SK-N-MC (cell line): ENCODE measurements around the gene TEX52.

Experiments
- DNase-seq: peaks from one replicate; pipeline ENCODE4 v3.0.0-alpha.2; 2011; ENCODE audit warnings: low read depth, low spot score
- H3K27ac ChIP-seq: fragments of 200-600 bp; sonication (generic); 2 replicates; pipeline ENCODE4 v1.5.1; 2016; ENCODE audit warnings: mixed run types
- H3K36me3 ChIP-seq: fragments of 200-600 bp; sonication (generic); 2 replicates; pipeline ENCODE4 v1.6.1; 2017; ENCODE audit warnings: antibody characterized with exemption, low read length, mixed read lengths; ENCODE audit not compliant: insufficient read depth
- H3K4me3 ChIP-seq: fragments of 200-600 bp; sonication (generic); 2 replicates; pipeline ENCODE4 v1.5.1; 2016
- H3K9ac ChIP-seq: fragments of 200-600 bp; sonication (generic); 2 replicates; pipeline ENCODE4 v1.8.0; 2017; ENCODE audit warnings: mixed run types, mixed read lengths; ENCODE audit not compliant: insufficient read length
- H3K9me3 ChIP-seq: fragments of 200-600 bp; sonication (generic); 2 replicates; pipeline ENCODE4 v1.6.1; 2017; ENCODE audit warnings: low read depth, mild to moderate bottlenecking, antibody characterized with exemption, low read length, moderate library complexity, mixed read lengths
- EZH2 ChIP-seq: fragments of 200-600 bp; sonication (generic); IDR thresholded peaks from one replicate; pipeline ENCODE4 v1.6.1; 2017; ENCODE audit warnings: antibody characterized with exemption
- FOXP2 ChIP-seq: optimal IDR thresholded peaks from 2 replicates; pipeline ENCODE3; 2011; ENCODE audit warnings: mild to moderate bottlenecking, moderate library complexity; ENCODE audit not compliant: insufficient read depth; ENCODE audit errors: extremely low read length, control extremely low read depth
- POLR2AphosphoS5 ChIP-seq: IDR thresholded peaks from 2 replicates; pipeline ENCODE4 v1.6.1; 2012; ENCODE audit warnings: mild to moderate bottlenecking, low read depth, low read length, borderline replicate concordance

TEX52 gene

DNA sequence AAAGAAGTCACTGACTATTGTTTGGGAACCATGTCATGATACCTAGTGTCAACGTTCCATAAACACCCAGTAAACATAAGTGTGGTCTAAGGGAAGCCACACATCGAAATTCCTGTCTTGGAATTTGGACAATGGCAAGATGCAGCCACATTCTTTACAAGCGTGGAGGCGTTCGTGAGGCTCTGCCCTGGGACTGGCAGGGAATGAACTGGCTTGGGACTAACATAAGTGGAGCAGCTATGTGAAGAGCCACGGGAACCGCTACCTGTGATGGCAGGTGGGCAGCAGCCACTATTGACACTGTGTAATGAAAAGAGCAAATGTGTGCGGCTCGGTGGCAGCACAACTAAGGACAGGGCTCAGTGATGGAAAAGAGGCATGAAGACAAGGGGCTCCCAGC lies 12.1 kb downstream of the TEX52 start:
- DNase-seq: no peak
- Histone ChIP-seq H3K9me3 (no peaks in the 10 kb centered on the region), H3K27ac (no peak overlapping the region), H3K4me3 (no peak overlapping the region), H3K9ac (no peak overlapping the region), H3K36me3 (no peaks in the 10 kb centered on the region)
- TF ChIP-seq EZH2: no peak
- no peak for TF ChIP-seq POLR2AphosphoS5
- no peak for TF ChIP-seq FOXP2

DNA sequence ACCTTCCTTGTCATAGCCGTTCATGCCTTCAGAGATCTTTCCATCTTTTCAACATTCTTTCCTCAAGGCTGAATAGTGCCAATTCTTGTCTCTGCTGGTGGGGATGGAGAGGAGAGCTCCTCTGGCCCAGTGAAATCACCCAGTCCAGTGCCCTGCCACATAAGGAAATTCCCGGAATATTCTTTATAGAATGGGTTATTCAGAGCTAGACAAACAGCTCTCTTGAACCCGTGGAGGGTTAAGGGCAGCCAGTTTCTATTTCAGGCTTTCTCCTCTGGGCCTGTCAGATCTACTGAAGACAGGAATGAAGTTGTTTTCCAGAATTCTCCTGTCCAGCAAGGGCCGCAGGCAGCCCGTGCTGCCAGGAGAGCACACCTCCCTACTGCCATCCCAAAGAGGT lies 13.9 kb downstream of the TEX52 start:
- no peak for TF ChIP-seq FOXP2
- Histone ChIP-seq H3K9me3 (no peaks in the 10 kb centered on the region), H3K36me3 (no peaks in the 10 kb centered on the region), H3K4me3 (no peak overlapping the region), H3K27ac (no peak overlapping the region), H3K9ac (no peak overlapping the region)
- DNase-seq: no peak

DNA sequence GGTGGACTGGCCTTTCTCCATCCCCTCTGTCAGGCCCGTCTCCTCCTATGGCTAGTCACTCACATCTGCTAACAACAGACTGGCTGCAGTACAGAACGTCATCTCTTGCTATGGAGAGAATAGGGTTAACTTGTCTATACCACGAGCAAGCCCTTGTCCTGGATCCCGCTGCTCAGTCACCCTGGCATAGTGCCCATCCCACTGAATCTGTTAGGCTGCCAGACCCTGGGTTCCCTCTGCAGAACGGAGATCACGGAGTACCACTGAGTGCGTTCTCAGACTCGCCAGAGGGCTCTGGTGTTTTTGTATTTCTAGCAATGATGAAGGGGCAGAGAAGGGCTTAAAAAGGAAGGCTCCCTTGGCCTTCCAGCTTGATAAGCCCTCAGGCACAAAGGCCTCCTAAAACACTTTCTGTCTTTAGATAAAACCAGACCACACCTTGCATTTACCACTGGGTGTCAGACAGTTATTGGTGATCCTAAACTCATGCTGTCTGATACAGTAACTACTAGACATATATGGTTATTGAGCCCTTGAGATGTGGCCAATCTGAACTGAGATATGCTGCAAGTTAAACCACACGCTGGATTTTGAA lies 15.7 kb downstream of the TEX52 start:
- no peak overlapping the region for H3K4me3 ChIP-seq
- no peak overlapping the region for H3K27ac ChIP-seq
- no peaks in the 10 kb centered on the region for H3K9me3 ChIP-seq
- no peaks in the 10 kb centered on the region for H3K36me3 ChIP-seq
- DNase-seq: no peak
- H3K9ac ChIP-seq: no peak overlapping the region
- no peak for TF ChIP-seq EZH2
- no peak for TF ChIP-seq POLR2AphosphoS5
- TF ChIP-seq FOXP2: no peak

DNA sequence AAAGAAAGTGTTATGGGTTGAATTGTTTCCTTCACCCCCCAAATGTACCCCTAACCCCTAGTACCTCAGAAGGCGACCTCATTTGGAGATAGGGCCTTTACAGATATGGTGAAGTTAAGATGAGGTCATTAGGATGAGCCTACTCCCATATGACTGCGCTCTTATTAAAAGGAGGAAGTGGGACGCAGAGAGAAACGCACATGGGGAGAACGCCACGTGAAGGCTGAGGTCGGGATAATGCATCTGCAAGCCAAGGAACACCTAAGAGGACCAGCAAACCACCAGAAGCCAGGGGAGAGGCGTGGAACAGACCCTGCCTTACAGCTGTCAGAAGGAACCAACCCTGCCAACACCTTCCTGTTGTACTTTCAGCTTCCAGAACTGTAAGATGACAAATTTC lies 20.3 kb downstream of the TEX52 start:
- TF ChIP-seq POLR2AphosphoS5 (no peak), FOXP2 (no peak), EZH2 (no peak)
- no peaks in the 10 kb centered on the region for H3K36me3 ChIP-seq
- no peak overlapping the region for H3K4me3 ChIP-seq
- no peak for DNase-seq
- H3K9me3 ChIP-seq: no peaks in the 10 kb centered on the region
- H3K27ac ChIP-seq: no peak overlapping the region
- H3K9ac ChIP-seq: no peak overlapping the region

DNA sequence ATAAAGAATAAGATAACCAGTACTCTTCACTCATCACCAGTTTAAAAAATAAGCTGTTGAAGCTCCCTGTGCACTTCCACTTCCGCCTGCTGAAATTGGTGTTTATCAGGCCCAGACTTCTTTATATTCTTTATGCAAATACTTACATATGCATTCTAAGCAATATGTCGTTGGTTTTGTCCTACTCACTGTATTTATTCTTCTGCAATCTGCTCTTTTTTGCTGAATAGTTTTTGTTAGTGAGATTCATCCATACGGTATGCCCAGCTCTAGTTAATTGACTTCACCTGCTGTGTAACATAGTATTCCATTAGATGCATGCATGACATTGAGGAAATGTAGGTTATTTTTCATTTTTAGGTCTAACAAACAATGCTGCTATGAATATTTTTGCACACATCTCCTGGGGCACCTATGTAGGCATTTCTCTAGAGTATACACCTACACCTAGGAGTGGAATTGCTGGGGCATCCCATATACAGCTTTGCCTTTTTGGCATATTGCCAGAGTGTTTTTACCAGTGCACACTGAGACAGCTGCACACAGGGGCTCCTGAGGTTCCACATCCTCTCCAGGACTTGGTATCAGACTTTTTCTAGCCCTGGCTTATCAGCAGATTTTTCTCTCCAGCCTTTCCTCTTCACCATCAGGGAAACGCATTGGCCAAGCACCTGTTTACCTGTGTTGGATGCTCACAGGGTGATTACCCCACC lies 21.0 kb downstream of the TEX52 start:
- Histone ChIP-seq H3K36me3 (no peaks in the 10 kb centered on the region), H3K4me3 (no peak overlapping the region), H3K9ac (no peak overlapping the region), H3K9me3 (no peaks in the 10 kb centered on the region), H3K27ac (no peak overlapping the region)
- no peak for DNase-seq
- TF ChIP-seq EZH2 (no peak), FOXP2 (no peak), POLR2AphosphoS5 (no peak)

DNA sequence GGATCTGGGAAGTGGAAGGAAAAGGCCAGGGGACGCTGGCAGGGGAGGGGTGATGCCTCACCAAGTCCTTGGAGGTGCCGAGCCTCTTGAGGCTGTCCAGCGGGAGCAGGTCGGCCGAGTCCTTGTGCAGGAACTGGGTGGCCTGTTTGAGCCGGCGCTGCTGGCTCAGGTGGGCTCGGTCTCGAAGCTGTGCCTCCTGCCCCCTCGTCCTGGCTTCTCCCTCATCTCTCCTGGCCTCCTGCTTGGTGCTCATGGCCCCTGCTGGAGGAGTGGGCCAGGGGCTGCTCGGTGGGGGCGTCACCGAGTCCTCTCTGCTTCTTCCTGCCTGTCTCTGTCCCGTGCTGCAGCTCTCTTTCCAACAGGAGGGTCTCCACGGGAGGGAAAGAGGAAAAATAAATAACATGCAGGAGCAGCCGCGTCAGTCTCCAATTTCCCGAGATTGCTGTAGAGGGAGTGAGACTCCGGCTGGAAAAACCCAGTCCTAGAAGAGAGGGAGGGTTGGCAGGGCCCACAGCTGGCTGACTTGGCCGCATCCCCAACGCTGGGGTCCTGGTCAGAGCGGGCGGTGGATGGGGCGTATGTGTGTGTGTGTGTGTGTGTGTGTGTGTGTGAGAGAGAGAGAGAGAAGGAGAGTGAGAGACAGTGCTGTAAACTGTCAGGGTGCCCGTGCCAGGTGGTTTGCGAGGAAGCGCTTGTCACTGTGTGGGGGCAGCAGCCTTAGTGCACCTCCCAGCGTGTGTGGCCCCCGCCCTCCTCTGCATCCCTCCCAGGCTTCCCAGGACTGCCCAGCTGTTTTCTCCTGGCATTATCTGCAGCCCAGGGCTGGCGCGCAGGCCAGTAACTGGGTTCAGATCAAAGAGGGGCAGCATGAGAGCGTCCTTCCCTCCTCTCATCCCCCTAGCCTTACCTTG lies 22.0 kb downstream of the TEX52 start, which contains the start of gene NRIP2:
NRIP2 (minus strand) TSS at position 455 of the 911 bp plus-strand sequence; CDS start at position 403, 52 bp downstream.
- no peak within 1 kb of the TSS for H3K4me3 ChIP-seq
- no peaks in the 10 kb centered on the region for H3K36me3 ChIP-seq
- H3K27ac ChIP-seq: no peak within 1 kb of the TSS
- no peak for DNase-seq
- no peak within 1 kb of the TSS for H3K9ac ChIP-seq
- TF ChIP-seq FOXP2: no peak
- TF ChIP-seq EZH2: no peak
- no peak for TF ChIP-seq POLR2AphosphoS5
- H3K9me3 ChIP-seq: no peaks in the 10 kb centered on the region

DNA sequence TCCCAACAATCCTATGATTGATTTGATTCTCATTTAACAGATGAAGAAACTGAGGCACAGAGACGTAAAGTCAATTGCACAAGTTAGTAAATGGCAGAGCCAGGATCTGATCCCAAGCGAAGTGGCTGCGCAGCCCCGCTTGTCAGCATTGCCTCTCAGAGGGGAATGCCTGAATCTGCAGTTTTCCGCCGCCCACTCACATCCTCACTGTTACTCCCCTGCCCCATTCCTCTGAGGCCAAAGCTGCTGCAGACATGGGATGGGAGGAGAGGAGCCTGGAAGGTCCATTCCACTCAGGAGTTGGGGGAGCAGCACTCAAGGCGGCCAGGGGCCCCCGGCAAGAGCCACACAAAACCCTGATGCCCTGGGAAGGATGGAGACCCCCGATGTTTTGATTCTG lies 23.0 kb downstream of the TEX52 start:
- DNase-seq: no peak
- Histone ChIP-seq H3K9me3 (no peaks in the 10 kb centered on the region), H3K36me3 (no peaks in the 10 kb centered on the region; the same call in 1 of the 2 replicates), H3K9ac (no peak overlapping the region), H3K27ac (no peak overlapping the region), H3K4me3 (no peak overlapping the region)
- TF ChIP-seq EZH2 (no peak), POLR2AphosphoS5 (no peak), FOXP2 (no peak)

DNA sequence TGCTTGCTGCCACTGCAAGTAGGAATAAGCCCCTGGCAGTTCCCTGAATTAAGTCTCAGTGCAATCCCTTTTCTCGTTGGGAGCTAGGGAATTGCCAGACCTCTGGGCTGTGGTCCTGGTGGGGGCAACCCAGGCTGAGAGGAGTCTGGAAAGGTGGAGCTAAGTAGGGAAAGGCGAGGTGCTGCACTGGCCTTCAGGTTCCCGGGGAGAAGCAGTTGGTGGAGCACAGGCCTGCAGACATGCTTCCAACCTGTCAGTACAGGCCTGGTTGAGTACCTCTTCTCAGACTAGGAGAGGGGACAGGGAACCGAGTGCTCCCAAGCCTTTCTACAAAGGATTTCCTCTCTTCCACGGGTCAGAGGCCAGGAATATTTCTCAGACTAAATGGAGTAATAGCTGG lies 23.5 kb downstream of the TEX52 start:
- Histone ChIP-seq H3K36me3 (no peaks in the 10 kb centered on the region; the same call in 1 of the 2 replicates), H3K27ac (no peak overlapping the region), H3K4me3 (no peak overlapping the region), H3K9ac (no peak overlapping the region), H3K9me3 (no peaks in the 10 kb centered on the region)
- TF ChIP-seq FOXP2 (no peak), POLR2AphosphoS5 (no peak), EZH2 (no peak)
- DNase-seq: no peak
